Measurements from ENCODE around the gene TIE1. TPM values are rescaled to one million over a fixed set of nuclear protein-coding genes. Genes with fewer than 3 reads are reported as not detected.

Gene TIE1
- total RNA-seq, 4 donors from 2014 or later = 47.4 to 80.7 (median 67.9) TPM

DNA sequence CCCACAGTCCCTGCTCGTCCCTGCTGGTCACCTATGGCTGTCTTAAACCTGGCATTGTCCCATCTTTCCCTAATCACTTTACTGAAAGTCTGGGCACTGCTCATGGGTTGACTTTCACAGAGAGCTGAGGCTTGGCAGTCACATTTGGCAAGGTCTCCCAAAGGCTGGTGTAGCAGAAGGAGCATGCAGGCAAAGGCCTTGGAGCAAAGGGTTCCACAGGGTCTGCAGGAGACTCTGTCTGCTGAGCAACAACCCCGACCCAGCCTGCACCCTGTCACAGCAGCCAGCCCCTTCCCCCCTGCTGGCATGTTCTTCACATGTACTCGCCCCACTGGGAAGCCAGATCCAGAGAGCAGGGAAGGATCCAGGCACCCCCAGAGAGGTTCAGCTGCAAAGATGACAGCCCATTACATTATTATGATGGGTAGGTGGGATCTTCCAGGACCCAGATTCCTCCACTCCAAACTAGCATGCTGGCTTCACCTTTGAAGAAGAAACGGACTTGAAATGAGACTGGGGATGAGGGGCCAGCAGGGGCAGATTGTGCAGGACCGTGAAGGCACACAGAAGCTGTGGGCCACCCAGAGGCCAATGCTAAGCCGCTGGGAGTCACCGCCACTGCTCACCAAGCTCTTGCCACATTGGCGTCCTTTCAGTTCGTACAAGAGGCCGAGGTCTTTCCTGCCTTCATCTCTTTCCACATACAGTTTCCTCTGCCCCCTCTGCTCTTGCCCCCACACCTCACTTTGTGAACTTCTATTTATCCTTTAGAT, 45.2 kb upstream of the TIE1 start:
- intact Hi-C loops (cut with DNase I; ENCODE audit: low total_unique reads) = no loop called here
- no peaks in the 10 kb centered on the region for H3K27me3 ChIP-seq
- no peaks in the 10 kb centered on the region for H3K4me1 ChIP-seq
- no peak overlapping the region for H3K27ac ChIP-seq
- no peaks in the 10 kb centered on the region for H3K9me3 ChIP-seq
- no peak for TF ChIP-seq POLR2A (IDR thresholded peaks at IDR 0.05)
- TF ChIP-seq, protein P1, sequence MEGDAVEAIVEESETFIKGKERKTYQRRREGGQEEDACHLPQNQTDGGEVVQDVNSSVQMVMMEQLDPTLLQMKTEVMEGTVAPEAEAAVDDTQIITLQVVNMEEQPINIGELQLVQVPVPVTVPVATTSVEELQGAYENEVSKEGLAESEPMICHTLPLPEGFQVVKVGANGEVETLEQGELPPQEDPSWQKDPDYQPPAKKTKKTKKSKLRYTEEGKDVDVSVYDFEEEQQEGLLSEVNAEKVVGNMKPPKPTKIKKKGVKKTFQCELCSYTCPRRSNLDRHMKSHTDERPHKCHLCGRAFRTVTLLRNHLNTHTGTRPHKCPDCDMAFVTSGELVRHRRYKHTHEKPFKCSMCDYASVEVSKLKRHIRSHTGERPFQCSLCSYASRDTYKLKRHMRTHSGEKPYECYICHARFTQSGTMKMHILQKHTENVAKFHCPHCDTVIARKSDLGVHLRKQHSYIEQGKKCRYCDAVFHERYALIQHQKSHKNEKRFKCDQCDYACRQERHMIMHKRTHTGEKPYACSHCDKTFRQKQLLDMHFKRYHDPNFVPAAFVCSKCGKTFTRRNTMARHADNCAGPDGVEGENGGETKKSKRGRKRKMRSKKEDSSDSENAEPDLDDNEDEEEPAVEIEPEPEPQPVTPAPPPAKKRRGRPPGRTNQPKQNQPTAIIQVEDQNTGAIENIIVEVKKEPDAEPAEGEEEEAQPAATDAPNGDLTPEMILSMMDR (IDR thresholded peaks at IDR 0.05) = no peak
- H3K4me3 ChIP-seq = no peak overlapping the region
- H3K36me3 ChIP-seq = no peaks in the 10 kb centered on the region
- no peak for DNase-seq

DNA sequence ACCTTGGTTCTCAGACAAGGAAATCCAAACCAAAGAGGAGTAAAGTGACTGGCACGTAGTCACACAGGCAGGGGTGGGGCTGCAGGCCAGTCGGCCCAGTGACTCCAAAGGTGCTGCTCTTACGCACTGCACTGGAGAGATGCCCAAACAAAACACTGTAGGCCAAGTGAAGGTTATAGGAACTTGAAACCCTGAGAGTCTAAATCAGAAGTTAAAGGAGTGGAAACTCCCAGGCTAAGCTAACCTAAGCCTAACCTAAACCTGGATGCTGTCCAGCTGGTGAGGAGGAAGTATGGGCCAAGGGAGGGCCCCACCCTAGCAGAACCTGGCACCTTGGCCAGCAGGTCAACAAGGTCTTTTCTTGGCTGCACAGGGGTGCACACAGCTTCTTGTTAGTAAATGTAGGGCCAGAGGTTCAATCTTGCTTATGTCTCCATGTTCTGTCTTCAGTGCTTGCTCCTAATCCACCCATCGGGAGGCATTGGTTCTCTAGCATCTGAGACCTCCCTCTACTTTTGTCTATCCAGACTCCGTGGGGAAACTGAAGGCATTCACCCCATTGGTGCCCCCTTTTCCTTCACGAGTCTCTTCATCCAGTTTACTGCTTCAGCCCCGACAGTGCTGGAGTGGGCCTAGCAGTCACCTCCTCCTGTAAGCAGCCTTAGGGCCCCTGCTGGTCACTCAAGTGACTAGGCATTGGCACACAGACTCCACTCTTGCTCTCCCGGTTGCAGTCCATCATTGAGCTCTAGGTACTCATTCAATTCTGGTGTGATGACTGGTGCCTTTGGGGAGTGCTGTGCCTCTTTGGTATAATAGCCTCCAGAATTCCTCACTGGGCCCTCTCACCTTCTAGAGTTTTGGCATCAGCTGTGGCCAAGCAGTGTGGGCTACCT, 43.9 kb upstream of the TIE1 start:
- intact Hi-C loops (cut with DNase I; ENCODE audit: low total_unique reads) = no loop called here
- H3K36me3 ChIP-seq = no peaks in the 10 kb centered on the region
- no peaks in the 10 kb centered on the region for H3K27me3 ChIP-seq
- H3K4me3 ChIP-seq = no peak overlapping the region
- TF ChIP-seq, protein P1 (IDR thresholded peaks at IDR 0.05) = no peak
- no peak for TF ChIP-seq POLR2A (IDR thresholded peaks at IDR 0.05)
- no peak overlapping the region for H3K27ac ChIP-seq
- no peak for DNase-seq
- no peaks in the 10 kb centered on the region for H3K4me1 ChIP-seq
- H3K9me3 ChIP-seq = no peaks in the 10 kb centered on the region

DNA sequence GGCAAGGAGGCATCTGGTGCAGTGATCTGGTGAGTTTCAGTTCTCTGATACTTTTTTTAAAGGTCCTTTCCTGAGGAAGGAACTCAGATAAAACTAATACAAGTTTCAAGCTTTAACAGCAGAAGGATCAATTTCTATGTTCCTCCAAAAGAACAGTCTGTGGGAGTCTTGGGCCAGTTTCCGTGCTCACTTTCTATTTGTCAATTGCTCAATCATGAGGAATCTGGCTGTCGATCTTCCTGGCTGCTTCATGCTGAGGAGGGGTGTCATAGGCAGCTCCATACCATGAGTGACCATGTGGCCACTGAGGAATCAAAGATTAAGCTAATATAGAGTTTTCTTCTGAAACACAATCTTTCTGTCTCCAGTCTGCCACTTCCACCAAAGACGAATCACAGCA, 42.4 kb upstream of the TIE1 start:
- H3K36me3 ChIP-seq = no peaks in the 10 kb centered on the region
- no peaks in the 10 kb centered on the region for H3K9me3 ChIP-seq
- H3K27ac ChIP-seq = no peak overlapping the region
- H3K4me3 ChIP-seq = no peak overlapping the region
- DNase-seq = no peak
- no peaks in the 10 kb centered on the region for H3K27me3 ChIP-seq
- H3K4me1 ChIP-seq = no peaks in the 10 kb centered on the region
- TF ChIP-seq POLR2A (IDR thresholded peaks at IDR 0.05) = no peak
- TF ChIP-seq, protein P1 (IDR thresholded peaks at IDR 0.05) = no peak
- intact Hi-C loops (cut with DNase I; ENCODE audit: low total_unique reads) = no loop called here

DNA sequence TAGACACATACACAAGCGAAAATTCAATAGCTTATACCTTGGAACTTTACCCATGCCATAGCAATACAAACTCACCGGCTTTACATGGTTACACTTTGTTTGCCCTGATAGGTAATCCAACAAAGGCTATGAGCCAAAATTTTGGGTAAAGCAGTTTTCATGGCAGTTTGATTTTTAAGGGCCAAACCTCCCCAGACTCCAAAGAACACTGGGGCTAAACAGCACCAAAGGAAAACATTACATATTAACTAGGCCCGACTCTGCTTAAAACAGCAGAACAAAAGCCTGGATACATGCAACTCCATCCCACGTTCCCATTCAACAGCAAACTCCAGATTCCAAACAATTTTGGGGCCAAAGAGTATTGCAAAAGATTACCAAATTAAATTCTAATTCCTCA, 35.4 kb upstream of the TIE1 start:
- DNase-seq = no peak
- Histone ChIP-seq H3K27ac (no peak overlapping the region), H3K4me1 (no peaks in the 10 kb centered on the region), H3K9me3 (no peaks in the 10 kb centered on the region), H3K4me3 (no peak overlapping the region), H3K36me3 (no peaks in the 10 kb centered on the region), H3K27me3 (no peaks in the 10 kb centered on the region)
- no peak for TF ChIP-seq POLR2A (IDR thresholded peaks at IDR 0.05)
- TF ChIP-seq, protein P1 (IDR thresholded peaks at IDR 0.05) = no peak
- intact Hi-C loops (cut with DNase I; ENCODE audit: low total_unique reads) = no loop called here

DNA sequence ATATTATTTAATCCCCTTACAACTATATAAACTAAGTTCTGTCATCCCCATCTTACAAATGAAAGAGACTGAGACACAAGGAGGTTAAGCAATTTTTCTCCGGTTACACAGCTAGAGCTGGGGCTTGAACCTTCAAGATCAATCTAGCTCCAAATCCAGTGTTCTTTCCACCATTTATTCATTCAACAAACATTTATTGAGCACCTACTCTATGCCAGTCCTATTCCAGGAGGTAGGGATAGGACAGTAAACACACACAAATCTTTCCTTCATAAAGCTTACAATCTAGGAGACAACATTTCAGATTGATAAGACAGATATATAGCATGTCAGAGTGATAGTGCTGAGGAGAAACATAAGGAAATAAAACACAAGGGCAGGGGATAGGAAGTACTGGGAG, 33.9 kb upstream of the TIE1 start:
- no peaks in the 10 kb centered on the region for H3K36me3 ChIP-seq
- TF ChIP-seq, protein P1 (IDR thresholded peaks at IDR 0.05) = no peak
- no peak for TF ChIP-seq POLR2A (IDR thresholded peaks at IDR 0.05)
- H3K4me1 ChIP-seq = no peaks in the 10 kb centered on the region
- DNase-seq = no peak
- no peak overlapping the region for H3K27ac ChIP-seq
- H3K9me3 ChIP-seq = no peaks in the 10 kb centered on the region
- intact Hi-C loops (cut with DNase I; ENCODE audit: low total_unique reads) = no loop called here
- no peaks in the 10 kb centered on the region for H3K27me3 ChIP-seq
- no peak overlapping the region for H3K4me3 ChIP-seq

Data from uterus (tissue), 4 donors.